OCI-LY7 (cell line): ENCODE data around the gene MAP7D1. TPM values are rescaled to one million over a fixed set of nuclear protein-coding genes. Genes with fewer than 3 reads are reported as not detected.
A peak's percentile ranks its signal among the peaks of the same experiment; 100 is the strongest.

Source experiments
- BruUV-seq: library from RNA; stranded (reverse); fragments of 400-500 nt; replicated peaks from 2 replicates; lab custom pipeline; 2021; lab: Mats Ljungman, UMichigan
- CTCF ChIA-PET: fragments of 300-600 bp; sonication (Branson Sonifier 250); formaldehyde crosslinking; loops from one replicate; lab custom pipeline; 2022; ENCODE audit warnings: antibody characterized with exemption; ENCODE audit not compliant: unreplicated experiment; lab: Charles Lee
- POLR2A ChIA-PET: fragments of 300-600 bp; sonication (Branson Sonifier 250); formaldehyde crosslinking; loops from one replicate; lab custom pipeline; 2022; ENCODE audit warnings: antibody characterized with exemption; lab: Charles Lee
- DNase-seq: peaks from one replicate; pipeline ENCODE4 v3.0.0-alpha.2; 2015; ENCODE audit warnings: low spot score
- H2AFZ ChIP-seq: fragments of 200-600 bp; sonication (generic), shearing (Covaris generic); 2 replicates; pipeline ENCODE4 v1.6.1; 2014; ENCODE audit warnings: mild to moderate bottlenecking, antibody characterized with exemption, low read length, moderate library complexity
- H3K27ac ChIP-seq: fragments of 200-600 bp; sonication (generic); 2 replicates; pipeline ENCODE4 v1.5.1; 2014; ENCODE audit warnings: mixed run types, low read depth, mild to moderate bottlenecking, moderate library complexity, low read length, inconsistent platforms; ENCODE audit not compliant: poor library complexity, severe bottlenecking
- H3K36me3 ChIP-seq: fragments of 200-600 bp; sonication (generic); 2 replicates; pipeline ENCODE4 v1.6.1; 2014; ENCODE audit warnings: mild to moderate bottlenecking, antibody characterized with exemption, low read length, moderate library complexity, mixed read lengths; ENCODE audit not compliant: insufficient read depth
- H3K4me1 ChIP-seq: fragments of 200-600 bp; sonication (generic); 2 replicates; pipeline ENCODE4 v1.5.1; 2014; ENCODE audit warnings: mild to moderate bottlenecking, low read length; ENCODE audit not compliant: insufficient read depth, poor library complexity, severe bottlenecking
- H3K4me2 ChIP-seq: fragments of 200-600 bp; sonication (generic); 2 replicates; pipeline ENCODE4 v1.6.1; 2014; ENCODE audit warnings: mild to moderate bottlenecking, low read length
- H3K4me3 ChIP-seq: fragments of 200-600 bp; sonication (generic); 2 replicates; pipeline ENCODE4 v1.5.1; 2014; ENCODE audit warnings: mild to moderate bottlenecking, low read depth, low read length; ENCODE audit not compliant: poor library complexity, severe bottlenecking
- H3K79me2 ChIP-seq: fragments of 200-600 bp; sonication (generic); 2 replicates; pipeline ENCODE4 v1.6.1; 2016; ENCODE audit warnings: low read depth, mild to moderate bottlenecking, low read length, moderate library complexity, mixed read lengths; ENCODE audit not compliant: insufficient read depth
- H3K9me2 ChIP-seq: fragments of 200-600 bp; sonication (generic); 2 replicates; pipeline ENCODE4 v1.6.1; 2016; ENCODE audit warnings: mild to moderate bottlenecking, low read length, mixed read lengths; ENCODE audit not compliant: insufficient read depth
- H3K9me3 ChIP-seq: fragments of 200-600 bp; sonication (generic); 2 replicates; pipeline ENCODE4 v1.6.1; 2014; ENCODE audit warnings: mild to moderate bottlenecking, mixed run types, low read length, mixed read lengths
- H4K20me1 ChIP-seq: fragments of 200-600 bp; sonication (generic); 2 replicates; pipeline ENCODE4 v1.6.1; 2014; ENCODE audit warnings: mild to moderate bottlenecking, antibody characterized with exemption, low read length, moderate library complexity, mixed read lengths; ENCODE audit not compliant: insufficient read depth
- EZH2phosphoT487 ChIP-seq: fragments of 200-600 bp; sonication (generic); IDR thresholded peaks from 2 replicates; pipeline ENCODE4 v1.6.1; 2018; ENCODE audit warnings: low read depth, borderline replicate concordance, mild to moderate bottlenecking, mixed run types, antibody characterized with exemption, low read length, moderate library complexity, mixed read lengths
- intact Hi-C: fragments of 100-400 bp; cut with micrococcal nuclease; formaldehyde crosslinking; loops from one replicate; pipeline ENCODE4 v1.10.0; 2022; ENCODE audit not compliant: unreplicated experiment
- total RNA-seq, 2 experiments: library from RNA; depleted of rRNA in 1 of 2; stranded (reverse); fragments of >200 nt in 1 of 2; shearing (Covaris generic) in 1 of 2; gene quantifications; 2 replicates each; pipeline ENCODE4 v1.2.3, GENCODE V29; 2014 to 2022
- TF ChIP-seq, protein P1 (sequence below): fragments of 200-600 bp; sonication (generic); conservative IDR thresholded peaks from 2 replicates; pipeline ENCODE4 v1.5.1; 2014; ENCODE audit warnings: mild to moderate bottlenecking, antibody characterized with exemption, low read length, moderate library complexity, mixed read lengths

Gene MAP7D1
- total RNA-seq, 2 experiments from 2014 or later, result 61.2 to 101 TPM

- Histone ChIP-seq H3K4me2 (no peak overlapping the region), H3K9me3 (no peaks in the 10 kb centered on the region), H2AFZ (no peak overlapping the region), H3K27ac (no peak overlapping the region), H3K9me2 (no peaks in the 10 kb centered on the region), H3K4me1 (peaks cover 12% of the 10 kb centered on the region), H4K20me1 (no peaks in the 10 kb centered on the region), H3K4me3 (no peak overlapping the region), H3K36me3 (no peaks in the 10 kb centered on the region), H3K79me2 (no peaks in the 10 kb centered on the region)
- no TSS peak for BruUV-seq
- intact Hi-C loops, result no loop called here
- CTCF ChIA-PET, result no interaction called here
- TF ChIP-seq, protein P1, sequence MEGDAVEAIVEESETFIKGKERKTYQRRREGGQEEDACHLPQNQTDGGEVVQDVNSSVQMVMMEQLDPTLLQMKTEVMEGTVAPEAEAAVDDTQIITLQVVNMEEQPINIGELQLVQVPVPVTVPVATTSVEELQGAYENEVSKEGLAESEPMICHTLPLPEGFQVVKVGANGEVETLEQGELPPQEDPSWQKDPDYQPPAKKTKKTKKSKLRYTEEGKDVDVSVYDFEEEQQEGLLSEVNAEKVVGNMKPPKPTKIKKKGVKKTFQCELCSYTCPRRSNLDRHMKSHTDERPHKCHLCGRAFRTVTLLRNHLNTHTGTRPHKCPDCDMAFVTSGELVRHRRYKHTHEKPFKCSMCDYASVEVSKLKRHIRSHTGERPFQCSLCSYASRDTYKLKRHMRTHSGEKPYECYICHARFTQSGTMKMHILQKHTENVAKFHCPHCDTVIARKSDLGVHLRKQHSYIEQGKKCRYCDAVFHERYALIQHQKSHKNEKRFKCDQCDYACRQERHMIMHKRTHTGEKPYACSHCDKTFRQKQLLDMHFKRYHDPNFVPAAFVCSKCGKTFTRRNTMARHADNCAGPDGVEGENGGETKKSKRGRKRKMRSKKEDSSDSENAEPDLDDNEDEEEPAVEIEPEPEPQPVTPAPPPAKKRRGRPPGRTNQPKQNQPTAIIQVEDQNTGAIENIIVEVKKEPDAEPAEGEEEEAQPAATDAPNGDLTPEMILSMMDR, result no peak
- TF ChIP-seq EZH2phosphoT487, result no peak
- POLR2A ChIA-PET, result interaction anchor here (0.8 kb wide), 1 partner anchor 17 kb away, joined by 3 read pairs; no protein-coding TSS in a partner anchor
- no peak for DNase-seq
These were observed 50.4 kb downstream of the MAP7D1 start for GRCh38 chr1:36206323-36206858.

- CTCF ChIA-PET, result no interaction called here
- H4K20me1 ChIP-seq, result no peaks in the 10 kb centered on the region
- no peak for TF ChIP-seq EZH2phosphoT487
- TF ChIP-seq, protein P1, result no peak
- H3K9me2 ChIP-seq, result no peaks in the 10 kb centered on the region
- no TSS peak for BruUV-seq
- H3K4me3 ChIP-seq, result no peak overlapping the region
- peak; percentile 46 for DNase-seq
- peak overlapping the region; percentile 84; the same call in 1 of the 2 replicates for H2AFZ ChIP-seq
- peaks cover 12% of the 10 kb centered on the region for H3K4me1 ChIP-seq
- intact Hi-C loops, result no loop called here
- H3K79me2 ChIP-seq, result no peaks in the 10 kb centered on the region
- H3K27ac ChIP-seq, result no peak overlapping the region
- H3K9me3 ChIP-seq, result no peaks in the 10 kb centered on the region
- H3K36me3 ChIP-seq, result no peaks in the 10 kb centered on the region
- POLR2A ChIA-PET, result interaction anchor here (1.1 kb wide), 1 partner anchor 12 kb away, joined by 3 read pairs; no protein-coding TSS in a partner anchor
- H3K4me2 ChIP-seq, result peak overlapping the region; percentile 40
These were observed 51.4 kb downstream of the MAP7D1 start for GRCh38 chr1:36207339-36207738.

DNA sequence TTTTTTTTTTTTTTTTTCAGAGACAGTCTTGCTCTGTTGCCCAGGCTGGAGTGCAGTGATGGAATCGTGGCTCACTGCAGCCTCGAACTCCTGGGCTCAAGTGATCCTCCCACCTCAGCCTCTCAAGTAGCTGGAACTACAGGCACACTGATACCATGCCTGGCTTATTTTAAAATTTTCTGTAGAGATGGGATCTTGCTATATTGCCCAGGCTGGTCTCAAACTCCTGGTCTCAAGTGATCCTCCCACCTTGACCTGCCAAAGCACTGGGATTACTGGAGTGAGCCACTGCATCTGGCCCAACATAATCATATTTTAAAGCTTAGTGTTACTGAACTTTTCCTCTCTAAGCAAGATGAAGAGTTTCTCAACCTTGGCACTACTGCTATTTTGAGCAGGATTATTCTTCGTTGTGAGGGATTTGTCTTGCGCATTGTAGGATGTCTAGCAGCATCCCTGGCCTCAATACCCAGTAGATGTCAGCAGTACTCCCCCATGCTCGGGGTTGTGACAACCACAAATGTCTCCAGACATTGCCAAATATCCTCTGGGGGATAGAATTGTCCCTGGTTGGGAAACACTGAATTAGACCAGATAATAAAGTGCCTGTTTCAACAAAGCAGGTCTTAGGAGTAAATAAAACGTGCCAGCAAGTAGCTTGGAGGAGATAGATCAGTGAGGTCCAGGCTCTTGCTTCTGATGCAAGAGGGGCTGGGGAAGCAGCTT is 53.2 kb downstream of the MAP7D1 start:
- BruUV-seq, result no TSS peak
- H3K4me2 ChIP-seq, result no peak overlapping the region
- TF ChIP-seq EZH2phosphoT487, result no peak
- TF ChIP-seq, protein P1, result no peak
- H2AFZ ChIP-seq, result no peak overlapping the region
- POLR2A ChIA-PET, result interaction anchor here (0.6 to 1.6 kb wide), 3 partner anchors 14 to 73 kb away, joined by 4 to 5 read pairs (median 4); no protein-coding TSS in a partner anchor
- CTCF ChIA-PET, result no interaction called here
- DNase-seq, result no peak
- H3K4me1 ChIP-seq, result peaks cover 12% of the 10 kb centered on the region
- H4K20me1 ChIP-seq, result no peaks in the 10 kb centered on the region
- intact Hi-C loops, result no loop called here
- no peak overlapping the region for H3K27ac ChIP-seq
- H3K9me2 ChIP-seq, result no peaks in the 10 kb centered on the region
- H3K4me3 ChIP-seq, result no peak overlapping the region
- no peaks in the 10 kb centered on the region for H3K9me3 ChIP-seq
- no peaks in the 10 kb centered on the region for H3K36me3 ChIP-seq
- H3K79me2 ChIP-seq, result no peaks in the 10 kb centered on the region
